GM10266 (cell line): ENCODE measurements around the gene GNG7.

Experiments used
- DNase-seq: peaks from one replicate; pipeline ENCODE4 v3.0.0; 2012; ENCODE audit errors: extremely low spot score
- CTCF ChIP-seq: IDR thresholded peaks from 2 replicates; pipeline ENCODE4 v1.5.1; 2012; ENCODE audit warnings: mild to moderate bottlenecking, low read depth; ENCODE audit not compliant: control insufficient read depth, insufficient read depth; ENCODE audit errors: missing control alignments

The GNG7 gene

GRCh38 chr19:2732157-2732725, 29.7 kb upstream of the GNG7 start:
- TF ChIP-seq CTCF = no peak
- no peak for DNase-seq

- no peak for DNase-seq
- TF ChIP-seq CTCF = no peak
Observed at GRCh38 chr19:2731181-2731995, 28.9 kb upstream of the GNG7 start.

GRCh38 chr19:2729943-2730818, 27.7 kb upstream of the GNG7 start:
- no peak for DNase-seq
- no peak for TF ChIP-seq CTCF

GRCh38 chr19:2728783-2729387, 26.4 kb upstream of the GNG7 start:
- no peak for TF ChIP-seq CTCF
- no peak for DNase-seq

- no peak for TF ChIP-seq CTCF
- DNase-seq = no peak
Observed at GRCh38 chr19:2727640-2727944, 25.1 kb upstream of the GNG7 start.

- TF ChIP-seq CTCF = no peak
- DNase-seq = no peak
Observed at GRCh38 chr19:2726904-2727639, 24.6 kb upstream of the GNG7 start.
